ENCODE results near the gene FBXL4. TPM values are rescaled to one million over a fixed set of nuclear protein-coding genes. Genes with fewer than 3 reads are reported as not detected.

The FBXL4 gene
- total RNA-seq, 1 donor from 2014 or later: 11.6 TPM

- intact Hi-C loops (cut with micrococcal nuclease): no loop called here
These were observed 106.7 kb downstream of the FBXL4 start for GRCh38 chr6:98840996-98841513.

GRCh38 chr6:98840385-98840784, 107.4 kb downstream of the FBXL4 start:
- intact Hi-C loops (cut with micrococcal nuclease): no loop called here

- intact Hi-C loops (cut with micrococcal nuclease): loop anchor here (5.0 to 10.0 kb wide), 2 partner anchors 1555 to 1627 kb away; partner anchors contain the start of gene MMS22L
These were observed 107.9 kb downstream of the FBXL4 start for GRCh38 chr6:98839781-98840361.

- intact Hi-C loops (cut with micrococcal nuclease): loop anchor here (5.0 to 10.0 kb wide), 2 partner anchors 1554 to 1628 kb away; partner anchors contain the start of gene MMS22L
These were observed 108.8 kb downstream of the FBXL4 start for GRCh38 chr6:98838975-98839374.

- intact Hi-C loops (cut with micrococcal nuclease): loop anchor here (5.0 to 10.0 kb wide), 2 partner anchors 1553 to 1629 kb away; partner anchors contain the start of gene MMS22L
These were observed 109.7 kb downstream of the FBXL4 start for GRCh38 chr6:98838032-98838431.

GRCh38 chr6:98836962-98837944, 110.5 kb downstream of the FBXL4 start:
- intact Hi-C loops (cut with micrococcal nuclease): loop anchor here (5.0 to 10.0 kb wide), 2 partner anchors 1552 to 1630 kb away; partner anchors contain the start of gene MMS22L

GRCh38 chr6:98836025-98836961, 111.5 kb downstream of the FBXL4 start:
- intact Hi-C loops (cut with micrococcal nuclease): loop anchor here (5.0 to 10.0 kb wide), 2 partner anchors 1551 to 1631 kb away; partner anchors contain the start of gene MMS22L

- intact Hi-C loops (cut with micrococcal nuclease): loop anchor here (2.0 to 10.0 kb wide), 3 partner anchors 111 to 1632 kb away; partner anchors contain the start of genes FBXL4 and MMS22L
These were observed 112.4 kb downstream of the FBXL4 start for GRCh38 chr6:98835149-98836024.

- intact Hi-C loops (cut with micrococcal nuclease): loop anchor here (1.0 to 10.0 kb wide), 6 partner anchors 10 to 1633 kb away; partner anchors contain the start of genes FBXL4, MMS22L and PRDM13
These were observed 113.4 kb downstream of the FBXL4 start, which contains the start of gene POU3F2 for GRCh38 chr6:98834060-98835031. POU3F2 (plus strand) TSS chr6:98834574; CDS start chr6:98834874, 300 bp downstream.

- intact Hi-C loops (cut with micrococcal nuclease): loop anchor here (1.0 to 10.0 kb wide), 5 partner anchors 9 to 1549 kb away; partner anchors contain the start of genes FBXL4, MMS22L and PRDM13
These were observed 114.3 kb downstream of the FBXL4 start for GRCh38 chr6:98833307-98834059.

- intact Hi-C loops (cut with micrococcal nuclease): loop anchor here (5.0 to 10.0 kb wide), 2 partner anchors 774 to 1548 kb away; partner anchors contain the start of genes MMS22L and PRDM13
These were observed 114.8 kb downstream of the FBXL4 start for GRCh38 chr6:98833057-98833306.

- intact Hi-C loops (cut with micrococcal nuclease): loop anchor here (5.0 to 10.0 kb wide), 2 partner anchors 775 to 1548 kb away; partner anchors contain the start of genes MMS22L and PRDM13
These were observed 115.3 kb downstream of the FBXL4 start for GRCh38 chr6:98832284-98833056.

- intact Hi-C loops (cut with micrococcal nuclease): loop anchor here (2.0 to 10.0 kb wide), 3 partner anchors 13 to 1547 kb away; partner anchors contain the start of genes MMS22L and PRDM13
These were observed 115.8 kb downstream of the FBXL4 start for GRCh38 chr6:98831959-98832283.

- intact Hi-C loops (cut with micrococcal nuclease): loop anchor here (2.0 to 10.0 kb wide), 3 partner anchors 13 to 1547 kb away; partner anchors contain the start of genes MMS22L and PRDM13
These were observed 116.4 kb downstream of the FBXL4 start for GRCh38 chr6:98831057-98831958.

- intact Hi-C loops (cut with micrococcal nuclease): loop anchor here (2.0 to 10.0 kb wide), 3 partner anchors 15 to 1545 kb away; partner anchors contain the start of genes MMS22L and PRDM13
These were observed 117.6 kb downstream of the FBXL4 start for GRCh38 chr6:98830146-98830545.
